Umbilical cord (tissue), 2 donors: ENCODE measurements around the gene ANKRD13C. TPM values are rescaled to one million over a fixed set of nuclear protein-coding genes. Genes with fewer than 3 reads are reported as not detected.
A peak's percentile ranks its signal among the peaks of the same experiment; 100 is the strongest.
"Not testable (repeated sequence)": the region's sequence is repeated elsewhere in the genome, so short reads cannot be mapped to it uniquely, and the experiment has no call there.

ENCODE experiments used
- DNase-seq: peaks from one replicate; pipeline ENCODE4 v3.0.0-alpha.2; 2015; ENCODE audit warnings: low spot score
- total RNA-seq: library from RNA; depleted of rRNA; stranded (reverse); fragments of >200 nt; gene quantifications from one replicate; pipeline ENCODE4 v1.2.3, GENCODE V29; 2014; ENCODE audit warnings: low replicate concordance; ENCODE audit not compliant: insufficient read depth

Gene ANKRD13C
- total RNA-seq: 59.0 TPM

- DNase-seq: peak; percentile 99
Observed at GRCh38 chr1:70354332-70355110, at the start of gene ANKRD13C. Gene ANKRD13C, minus strand, starts transcription at chr1:70354722. Its CDS starts 314 bp downstream, at chr1:70354408.

GRCh38 chr1:70403759-70404158, 49.2 kb upstream of the ANKRD13C start:
- no peak for DNase-seq

- DNase-seq: no peak
Observed at GRCh38 chr1:70401974-70402373, 47.5 kb upstream of the ANKRD13C start.

GRCh38 chr1:70400335-70400734, 45.8 kb upstream of the ANKRD13C start:
- DNase-seq: no peak

- no peak for DNase-seq
Observed at GRCh38 chr1:70397013-70397412, 42.5 kb upstream of the ANKRD13C start.

GRCh38 chr1:70396607-70397006, 42.1 kb upstream of the ANKRD13C start:
- DNase-seq: no peak

- no peak for DNase-seq
Observed at GRCh38 chr1:70392626-70393025, 38.1 kb upstream of the ANKRD13C start.

- DNase-seq: no peak
Observed at GRCh38 chr1:70387507-70387906, 33.0 kb upstream of the ANKRD13C start.

- DNase-seq: no peak
Observed at GRCh38 chr1:70386121-70386520, 31.6 kb upstream of the ANKRD13C start.

- no peak for DNase-seq
Observed at GRCh38 chr1:70385477-70385876, 31.0 kb upstream of the ANKRD13C start.

- no peak for DNase-seq
Observed at GRCh38 chr1:70384542-70384941, 30.0 kb upstream of the ANKRD13C start.

GRCh38 chr1:70383483-70383882, 29.0 kb upstream of the ANKRD13C start:
- no peak for DNase-seq

GRCh38 chr1:70382682-70383081, 28.2 kb upstream of the ANKRD13C start:
- DNase-seq: no peak

- no peak for DNase-seq
Observed at GRCh38 chr1:70376196-70376595, 21.7 kb upstream of the ANKRD13C start.

GRCh38 chr1:70373580-70373979, 19.1 kb upstream of the ANKRD13C start:
- not testable (repeated sequence) for DNase-seq

- DNase-seq: no peak
Observed at GRCh38 chr1:70372426-70372825, 17.9 kb upstream of the ANKRD13C start.

GRCh38 chr1:70371586-70371985, 17.1 kb upstream of the ANKRD13C start:
- DNase-seq: not testable (repeated sequence)

GRCh38 chr1:70367397-70367796, 12.9 kb upstream of the ANKRD13C start:
- DNase-seq: not testable (repeated sequence)

- not testable (repeated sequence) for DNase-seq
Observed at GRCh38 chr1:70366997-70367396, 12.5 kb upstream of the ANKRD13C start.

GRCh38 chr1:70366425-70366952, 12.0 kb upstream of the ANKRD13C start:
- not testable (repeated sequence) for DNase-seq

- no peak for DNase-seq
Observed at GRCh38 chr1:70364439-70364838, 9.9 kb upstream of the ANKRD13C start.

- peak; percentile 52 for DNase-seq
Observed at GRCh38 chr1:70361727-70362398, 7.3 kb upstream of the ANKRD13C start.

GRCh38 chr1:70360321-70360720, 5.8 kb upstream of the ANKRD13C start:
- DNase-seq: no peak
